HL-60/S4 treated with retinoic acid at 250 ng/mL for 4 days and 3 days (cell line): ENCODE results near the gene ZNF814.
"Not testable (repeated sequence)": the region's sequence is repeated elsewhere in the genome, so short reads cannot be mapped to it uniquely, and the experiment has no call there.

Source experiments
- in situ Hi-C: fragments of 300-500 bp; cut with MboI; formaldehyde crosslinking; loops from 2 replicates; pipeline ENCODE4 v1.7.0; 2022; ENCODE audit warnings: low sequenced_read_pairs

Gene ZNF814

DNA sequence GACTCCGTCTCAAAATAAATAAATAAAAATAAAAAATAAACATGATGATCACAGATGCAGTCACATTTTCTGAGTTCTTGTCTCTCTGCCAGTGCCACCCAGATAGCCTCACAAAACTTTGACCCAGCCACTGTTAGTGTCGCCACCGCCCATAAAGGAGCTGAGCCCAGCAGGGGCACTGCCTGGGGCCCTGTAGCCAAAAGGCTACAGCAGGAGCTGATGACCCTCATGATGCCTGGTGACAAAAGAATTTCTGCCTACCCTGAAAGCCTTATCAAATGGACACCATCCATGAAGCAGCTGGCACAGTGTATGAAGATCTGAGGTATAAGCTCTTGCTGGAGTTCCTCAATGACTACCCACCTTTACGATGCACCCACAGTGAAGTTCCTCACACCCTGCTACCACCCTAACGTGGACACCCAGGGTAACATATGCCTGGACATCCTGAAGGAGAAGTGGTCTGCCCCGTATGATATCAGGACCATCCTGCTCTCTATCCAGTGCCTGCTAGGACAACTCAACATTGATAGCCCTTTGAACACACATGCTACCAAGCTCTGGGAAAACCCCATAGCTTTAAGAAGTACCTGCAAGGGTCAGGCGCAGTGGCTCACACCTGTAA lies 20.9 kb downstream of the ZNF814 start:
- in situ Hi-C loops: no loop called here

DNA sequence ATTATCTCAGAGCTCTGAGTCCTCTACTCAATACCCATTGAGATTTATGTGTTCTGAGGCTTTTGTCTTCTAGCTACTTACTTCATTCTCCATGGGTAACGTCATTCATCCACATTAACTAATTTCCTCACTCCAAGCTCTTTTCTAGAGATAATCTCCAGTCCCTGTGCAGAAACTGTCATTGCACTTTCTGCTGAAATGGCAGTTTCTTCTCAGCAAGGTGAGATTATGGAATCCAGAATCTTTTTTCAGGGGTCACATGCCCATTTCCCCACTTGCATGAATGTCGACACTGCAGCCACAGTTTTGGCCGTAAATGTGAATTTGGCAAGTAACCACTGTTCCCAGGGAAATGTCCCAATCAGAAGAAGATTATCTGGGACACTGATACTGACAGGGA lies 26.5 kb downstream of the ZNF814 start:
- in situ Hi-C loops: not testable (repeated sequence)

DNA sequence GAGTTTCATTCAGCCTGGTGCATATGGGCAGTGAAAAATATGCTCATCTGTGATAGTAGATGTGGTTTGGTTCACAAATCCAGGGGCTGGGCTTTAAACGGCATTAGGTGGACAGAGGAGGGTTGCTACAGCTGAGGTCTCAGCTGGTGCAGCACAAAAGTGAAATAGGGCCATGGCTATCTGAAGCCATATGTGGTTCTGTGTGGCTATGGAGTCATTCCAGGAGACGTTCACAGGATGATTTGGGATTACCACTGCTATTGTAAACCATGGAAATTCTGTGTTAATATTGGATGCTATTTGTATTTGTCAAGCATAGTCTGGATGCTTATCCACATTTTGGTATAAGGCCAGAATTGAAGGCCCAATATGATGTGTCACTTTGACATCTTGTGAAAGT lies 34.7 kb downstream of the ZNF814 start:
- in situ Hi-C loops: not testable (repeated sequence)

DNA sequence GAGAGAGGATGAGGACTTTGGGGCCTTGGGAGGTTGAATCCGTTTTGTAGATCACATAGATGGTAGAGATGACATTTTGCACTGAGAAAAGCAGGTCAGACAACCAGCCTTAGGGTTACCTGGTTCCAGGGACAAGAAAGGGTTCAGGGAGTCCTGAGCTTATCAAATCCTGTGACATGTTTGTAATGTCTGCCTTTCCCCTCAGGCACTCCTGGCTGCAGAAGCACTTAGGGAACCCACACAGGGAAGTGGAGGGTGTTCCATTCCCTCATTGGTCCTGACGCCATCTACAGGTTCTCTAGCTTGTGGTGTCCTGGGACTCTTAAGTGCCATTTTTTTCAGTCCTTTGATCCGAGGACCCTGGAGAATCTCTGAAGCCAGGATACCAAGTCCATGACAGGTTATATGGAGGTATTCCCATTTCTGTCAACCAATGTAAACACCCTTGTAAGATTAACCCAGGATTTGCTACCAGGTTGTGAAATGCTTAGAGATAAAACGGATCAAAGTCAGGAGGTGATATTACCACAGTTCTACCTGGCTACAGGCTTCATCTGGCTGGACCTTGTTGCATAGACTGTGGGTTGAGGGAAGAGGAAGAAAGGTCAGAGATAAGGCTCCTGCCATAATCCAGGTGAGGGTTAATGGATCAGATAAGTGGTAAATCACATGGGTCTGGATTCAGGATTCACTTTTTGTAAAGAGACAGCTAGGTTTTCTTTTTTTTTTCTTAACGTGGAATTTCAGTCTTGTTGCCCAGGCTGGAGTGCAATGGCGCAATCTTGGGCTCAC lies 36.8 kb downstream of the ZNF814 start:
- in situ Hi-C loops: not testable (repeated sequence)

DNA sequence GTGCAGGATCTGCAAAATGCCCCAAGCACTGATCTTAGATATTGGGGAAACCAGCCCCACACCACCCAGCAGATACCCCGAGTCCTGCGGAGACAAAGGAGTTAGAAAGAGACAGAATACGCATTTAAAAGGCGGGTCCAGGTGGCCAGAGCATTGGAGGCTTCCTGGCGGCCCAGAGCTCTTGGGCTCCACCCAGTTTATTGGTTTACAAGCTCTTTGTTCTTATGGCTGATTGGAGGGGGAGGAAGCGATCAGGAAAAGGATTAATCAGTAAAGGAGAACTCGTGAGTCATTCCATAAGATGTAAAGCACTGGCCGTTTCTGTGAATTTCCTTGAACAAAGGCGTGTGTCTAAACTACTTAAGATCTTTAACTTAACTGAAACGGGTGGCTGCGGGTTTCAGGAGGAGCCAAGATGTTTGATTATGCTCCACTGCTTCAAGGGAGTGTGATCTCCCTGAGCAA lies 38.3 kb downstream of the ZNF814 start:
- in situ Hi-C loops: no loop called here

DNA sequence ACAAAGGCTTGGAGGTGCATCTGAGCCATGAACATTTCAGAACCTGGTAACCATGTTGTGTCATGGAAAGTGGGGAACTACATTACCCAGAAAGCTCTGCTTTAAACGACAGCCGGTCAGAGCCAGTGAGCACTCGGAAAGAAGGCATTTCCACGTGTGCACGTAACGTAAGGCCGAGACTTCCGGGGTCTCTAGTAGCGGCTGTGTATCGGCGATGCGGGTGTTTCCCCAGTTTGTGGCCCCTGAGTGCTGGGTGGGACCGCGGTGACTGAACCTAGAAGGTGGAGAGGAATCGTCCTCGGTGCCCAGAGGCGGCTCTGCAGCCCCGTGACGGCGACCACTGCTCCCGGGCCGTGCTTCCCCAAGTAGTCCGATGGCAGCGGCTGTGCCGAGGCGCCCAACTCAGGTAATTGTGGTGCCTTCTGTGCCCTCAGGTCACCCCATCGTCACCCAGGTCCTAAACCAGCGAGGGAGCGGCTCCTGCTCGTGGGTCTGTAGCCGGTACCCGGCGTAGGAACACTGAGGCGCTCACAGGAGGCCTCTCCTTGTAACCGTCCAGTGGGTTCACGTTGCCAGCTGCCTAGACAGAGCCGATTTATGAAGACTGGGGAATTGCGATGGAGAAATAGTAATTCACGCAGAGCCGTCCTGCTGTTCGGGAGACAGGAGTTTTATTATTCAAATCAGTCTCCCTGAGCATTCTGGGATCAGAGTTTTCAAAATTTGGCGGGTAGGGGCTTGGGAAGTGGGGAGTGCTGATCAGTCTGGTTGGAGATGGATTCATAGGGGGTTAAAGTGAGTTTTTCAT lies 39.0 kb downstream of the ZNF814 start, which contains the start of gene ZNF587:
Gene ZNF587 (plus strand): TSS at position 194 of the 808 bp plus-strand sequence. CDS start 180 bp downstream, at position 374.
- in situ Hi-C loops: not testable (repeated sequence)

DNA sequence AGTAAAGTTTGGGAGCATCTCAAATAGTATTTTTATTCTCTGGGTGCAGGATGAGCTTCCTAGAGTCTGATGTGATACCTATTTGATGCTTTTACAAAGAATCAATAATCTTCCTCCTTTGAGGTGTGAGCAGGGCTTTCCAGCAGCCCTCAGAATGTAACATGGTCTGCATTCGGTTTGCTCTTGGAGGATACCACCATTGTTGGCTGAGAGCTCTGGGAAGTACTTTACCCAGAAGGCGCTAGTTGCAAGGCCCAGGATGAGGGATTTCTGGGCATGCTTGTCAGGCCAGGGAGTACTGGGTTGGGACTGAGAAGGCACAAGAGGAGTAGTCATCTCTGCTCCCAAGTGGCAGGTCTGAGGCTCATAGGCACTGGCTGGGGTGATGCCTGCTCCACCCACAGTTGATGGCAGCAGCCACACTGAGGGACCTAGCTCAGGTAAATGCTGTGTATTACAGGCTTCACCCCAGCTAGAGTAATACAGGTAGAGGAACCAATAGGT lies 39.6 kb downstream of the ZNF814 start:
- in situ Hi-C loops: not testable (repeated sequence)

DNA sequence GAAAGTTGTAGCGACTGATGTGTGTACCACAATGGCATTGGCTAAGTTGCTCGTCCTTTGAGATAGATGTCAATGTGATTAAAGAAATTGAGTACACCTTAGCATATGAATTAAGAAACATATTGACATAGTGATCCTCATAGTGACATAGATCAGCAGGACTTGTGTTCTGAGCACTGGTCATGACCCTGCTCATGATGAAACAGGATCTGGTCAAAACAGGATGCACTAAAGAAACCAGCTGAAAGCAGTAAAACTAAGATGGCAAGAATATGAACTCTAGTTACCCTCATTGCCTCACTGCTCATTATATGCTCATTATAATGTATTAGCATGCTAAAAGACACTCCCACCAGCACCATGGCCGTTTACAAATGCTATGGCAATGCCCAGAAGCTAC lies 41.7 kb downstream of the ZNF814 start:
- in situ Hi-C loops: not testable (repeated sequence)

DNA sequence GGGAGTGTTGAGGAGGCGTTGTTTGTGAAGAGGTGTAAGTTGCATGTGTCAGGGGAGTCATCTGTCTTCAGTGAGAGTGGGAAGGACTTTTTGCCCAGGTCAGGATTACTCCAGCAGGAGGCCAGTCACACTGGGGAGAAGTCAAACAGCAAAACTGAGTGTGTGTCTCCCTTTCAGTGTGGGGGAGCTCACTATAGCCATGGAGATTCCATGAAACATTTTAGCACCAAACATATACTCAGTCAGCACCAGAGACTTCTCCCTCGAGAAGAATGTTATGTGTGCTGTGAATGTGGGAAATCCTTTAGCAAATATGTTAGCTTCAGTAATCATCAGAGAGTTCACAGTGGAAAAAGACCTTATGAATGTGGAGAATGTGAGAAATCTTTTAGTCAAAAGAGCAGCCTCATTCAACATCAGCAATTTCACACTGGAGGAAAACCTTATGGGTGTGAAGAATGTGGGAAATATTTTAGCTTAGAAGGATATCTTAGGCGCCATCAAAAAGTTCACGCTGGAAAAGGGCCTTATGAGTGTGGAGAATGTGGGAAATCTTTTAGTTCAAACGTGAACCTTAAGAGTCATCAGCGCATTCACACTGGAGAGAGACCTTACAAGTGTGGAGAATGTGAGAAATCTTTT lies 47.6 kb downstream of the ZNF814 start:
- in situ Hi-C loops: no loop called here

DNA sequence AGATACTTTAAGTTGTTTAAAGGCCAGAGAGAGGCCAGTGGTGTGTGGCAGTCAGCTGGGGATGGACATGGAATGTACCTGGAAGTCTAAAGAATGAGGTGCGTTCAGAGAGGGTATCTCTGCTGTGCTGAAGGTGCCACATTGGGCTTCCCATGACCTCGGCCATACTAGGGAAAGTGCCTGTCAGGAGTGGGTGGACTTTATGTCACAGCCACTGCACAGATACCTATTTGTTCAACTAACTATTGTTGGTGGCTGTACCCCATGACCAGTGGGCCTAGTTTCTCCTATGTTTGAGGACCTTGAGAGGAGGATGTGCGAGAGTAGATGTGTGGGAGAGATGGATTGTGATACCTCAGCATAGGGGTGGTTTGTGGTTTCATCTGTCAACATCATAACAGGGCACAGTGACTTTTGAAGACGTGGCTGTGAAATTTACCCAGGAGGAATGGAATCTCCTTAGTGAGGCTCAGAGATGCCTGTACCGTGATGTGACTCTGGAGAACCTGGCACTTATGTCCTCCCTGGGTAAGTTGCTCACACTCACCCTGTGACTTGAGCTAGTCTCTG lies 50.1 kb downstream of the ZNF814 start:
- in situ Hi-C loops: not testable (repeated sequence)

DNA sequence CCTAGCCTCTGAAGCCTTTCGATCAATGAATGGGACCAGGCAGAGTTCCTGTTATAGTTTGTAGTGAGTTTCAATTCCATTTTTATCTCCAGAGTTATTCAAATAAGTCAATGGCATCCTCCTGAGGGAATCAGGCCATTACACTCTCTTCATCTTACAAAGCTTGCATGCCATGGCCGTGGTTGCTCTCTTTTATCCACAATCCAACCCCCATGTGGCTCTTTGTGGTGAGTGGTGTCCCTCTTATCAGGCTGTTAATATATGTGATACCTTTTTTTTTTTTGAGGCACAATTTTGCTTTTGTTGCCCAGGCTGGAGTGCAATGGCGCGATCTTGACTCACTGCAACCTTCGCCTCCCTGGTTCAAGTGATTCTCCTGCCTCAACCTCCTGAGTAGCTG lies 51.8 kb downstream of the ZNF814 start:
- in situ Hi-C loops: not testable (repeated sequence)

DNA sequence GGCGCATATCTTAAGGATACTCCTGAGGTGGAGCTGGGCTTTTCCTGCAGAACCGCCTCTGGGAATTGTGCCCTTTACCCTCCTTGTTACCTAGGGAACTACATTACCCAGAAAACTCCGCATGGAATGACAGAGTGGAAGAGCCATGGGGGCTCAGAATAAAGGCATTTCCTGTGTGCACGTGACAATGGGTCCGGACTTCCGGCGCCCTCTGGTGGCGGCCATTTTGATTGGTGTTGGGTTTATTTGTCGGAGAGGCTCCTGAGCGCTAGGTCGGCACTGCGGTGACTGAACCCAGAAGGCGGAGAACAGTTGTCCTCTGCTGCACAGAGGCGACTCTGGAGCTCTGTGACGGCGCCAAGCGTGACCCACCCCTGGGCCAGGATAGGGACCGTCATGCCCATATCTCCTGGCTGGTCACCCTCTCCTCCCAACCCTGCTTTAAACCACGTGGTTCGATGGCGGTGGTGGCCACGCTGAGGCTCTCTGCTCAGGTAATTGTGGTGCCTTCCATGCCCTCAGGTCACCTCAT lies 58.7 kb downstream of the ZNF814 start, which contains the start of gene ZNF587B:
Gene ZNF587B (plus strand): TSS at position 229 of the 532 bp plus-strand sequence. CDS start 230 bp downstream, at position 459.
- in situ Hi-C loops: no loop called here

DNA sequence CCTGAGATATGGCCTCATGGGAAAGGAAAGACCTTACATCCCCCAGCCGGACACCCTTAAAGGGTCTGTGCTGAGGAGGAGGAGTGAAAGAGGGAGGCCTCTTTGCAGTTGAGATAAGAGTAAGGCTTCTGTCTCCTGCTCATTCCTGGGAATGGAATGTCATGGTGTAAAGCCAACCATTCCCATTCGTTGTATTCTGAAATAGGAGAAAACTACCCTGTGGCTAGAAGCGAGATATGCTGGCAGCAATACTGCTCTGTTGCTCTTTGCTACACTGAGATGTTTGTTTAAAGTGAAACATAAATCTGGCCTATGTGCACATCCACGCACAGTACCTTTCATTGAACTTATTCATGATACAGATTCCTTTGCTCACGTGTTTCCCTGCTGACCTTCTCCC lies 59.5 kb downstream of the ZNF814 start:
- in situ Hi-C loops: no loop called here

DNA sequence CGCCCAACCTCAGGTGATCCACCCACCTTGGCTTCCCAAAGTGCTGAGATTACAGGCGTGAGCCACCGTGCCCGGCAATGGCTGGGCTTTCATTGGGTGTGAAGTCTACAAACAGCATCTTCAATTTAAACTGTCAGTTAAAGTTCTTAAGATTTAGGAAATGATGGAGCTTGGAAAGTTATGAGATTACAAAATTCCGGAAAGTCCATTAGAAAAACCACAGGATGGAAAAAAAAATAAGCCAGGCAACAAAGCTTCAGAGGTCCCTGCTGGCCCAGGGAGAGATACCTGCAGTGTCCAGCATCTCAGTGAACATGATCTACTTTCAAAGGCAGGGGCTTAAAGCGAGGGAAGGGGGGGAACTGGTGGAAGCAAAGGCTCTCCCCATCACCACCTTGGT lies 63.3 kb downstream of the ZNF814 start:
- in situ Hi-C loops: no loop called here

DNA sequence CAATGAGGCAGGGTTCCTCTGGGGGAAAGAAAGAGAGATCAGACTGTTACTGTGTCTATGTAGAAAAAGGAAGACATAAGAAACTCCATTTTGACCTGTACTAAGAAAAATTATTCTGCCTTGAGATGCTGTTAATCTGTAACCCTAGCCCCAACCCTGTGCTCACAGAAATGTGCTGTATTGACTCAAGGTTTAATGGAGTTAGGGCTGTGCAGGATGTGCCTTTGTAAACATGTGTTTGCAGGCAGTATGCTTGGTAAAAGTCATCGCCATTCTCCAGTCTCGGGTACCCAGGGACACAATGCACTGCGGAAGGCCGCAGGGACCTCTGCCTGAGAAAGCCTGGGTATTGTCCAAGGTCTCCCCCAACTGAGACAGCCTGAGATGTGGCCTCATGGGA lies 65.2 kb downstream of the ZNF814 start:
- in situ Hi-C loops: not testable (repeated sequence)

DNA sequence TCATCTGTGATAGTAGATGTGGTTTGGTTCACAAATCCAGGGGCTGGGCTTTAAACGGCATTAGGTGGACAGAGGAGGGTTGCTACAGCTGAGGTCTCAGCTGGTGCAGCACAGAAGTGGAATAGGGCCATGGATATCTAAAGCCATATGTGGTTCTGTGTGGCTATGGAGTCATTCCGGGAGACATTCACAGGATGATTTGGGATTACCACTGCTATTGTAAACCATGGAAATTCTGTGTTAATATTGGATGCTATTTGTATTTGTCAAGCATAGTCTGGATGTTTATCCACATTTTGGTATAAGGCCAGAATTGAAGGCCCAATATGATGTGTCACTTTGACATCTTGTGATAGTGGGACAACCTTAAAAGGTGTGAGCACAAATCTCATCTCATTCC lies 65.7 kb downstream of the ZNF814 start:
- in situ Hi-C loops: not testable (repeated sequence)

DNA sequence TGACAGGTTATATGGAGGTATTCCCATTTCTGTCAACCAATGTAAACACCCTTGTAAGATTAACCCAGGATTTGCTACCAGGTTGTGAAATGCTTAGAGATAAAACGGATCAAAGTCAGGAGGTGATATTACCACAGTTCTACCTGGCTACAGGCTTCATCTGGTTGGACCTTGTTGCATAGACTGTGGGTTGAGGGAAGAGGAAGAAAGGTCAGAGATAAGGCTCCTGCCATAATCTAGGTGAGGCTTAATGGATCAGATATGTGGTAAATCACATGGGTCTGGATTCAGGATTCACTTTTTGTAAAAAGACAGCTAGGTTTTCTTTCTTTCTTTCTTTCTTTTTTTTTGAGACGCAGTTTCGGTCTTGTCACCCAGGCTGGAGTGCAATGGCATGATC lies 67.3 kb downstream of the ZNF814 start:
- in situ Hi-C loops: not testable (repeated sequence)

DNA sequence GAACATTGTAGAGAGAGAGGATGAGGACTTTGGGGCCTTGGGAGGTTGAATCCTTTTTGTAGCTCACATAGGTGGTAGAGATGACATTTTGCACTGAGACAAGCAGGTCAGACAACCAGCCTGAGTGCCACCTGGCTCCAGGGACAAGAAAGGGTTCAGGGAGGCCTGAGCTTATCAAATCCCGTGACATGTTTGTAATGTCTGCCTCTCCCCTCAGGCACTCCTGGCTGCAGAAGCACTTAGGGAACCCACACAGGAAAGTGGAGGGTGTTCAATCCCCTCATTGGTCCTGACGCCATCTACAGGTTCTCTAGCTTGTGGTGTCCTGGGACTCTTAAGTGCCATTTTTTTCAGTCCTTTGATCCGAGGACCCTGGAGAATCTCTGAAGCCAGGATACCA lies 67.7 kb downstream of the ZNF814 start:
- in situ Hi-C loops: not testable (repeated sequence)

DNA sequence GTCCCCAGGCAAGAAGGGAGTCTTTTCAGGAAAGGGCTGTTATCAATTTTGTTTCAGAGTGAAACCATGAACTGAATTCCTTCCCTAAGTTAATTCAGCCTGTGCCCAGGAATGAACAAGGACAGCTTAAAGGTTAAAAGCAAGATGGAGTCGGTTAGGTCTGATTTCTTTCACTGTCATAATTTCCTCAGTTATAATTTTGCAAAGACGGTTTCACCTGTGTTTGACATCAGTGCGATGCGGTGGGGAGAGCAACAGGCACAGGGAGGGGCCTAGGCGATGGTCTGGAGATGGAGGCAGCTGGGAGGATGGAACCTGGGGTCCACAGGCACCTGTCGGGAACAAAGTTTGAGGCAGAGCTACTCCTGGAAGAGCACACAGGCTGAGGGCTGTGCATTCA lies 68.2 kb downstream of the ZNF814 start:
- in situ Hi-C loops: no loop called here
